Body of pancreas (tissue), 4 donors: ENCODE data around the gene PTPN9. TPM values are rescaled to one million over a fixed set of nuclear protein-coding genes. Genes with fewer than 3 reads are reported as not detected.
"Not testable (repeated sequence)": the region's sequence is repeated elsewhere in the genome, so short reads cannot be mapped to it uniquely, and the experiment has no call there.

Experiments used
- ATAC-seq: fragments of 150-250 bp; one replicate; pipeline ENCODE4 v1.9.1; 2016
- DNase-seq, 4 donors: peaks; one replicate each; pipeline ENCODE4 v3.0.0-alpha.2; 2019
- H3K27ac ChIP-seq, 4 donors: fragments of 200-600 bp; sonication (generic); 1 replicate in 3 of 4; 2 replicates in 1 of 4; pipeline versions ENCODE4 v1.5.1 to v1.6.1; 2016 to 2019; ENCODE audit warnings: mild to moderate bottlenecking in 1 of 4, mixed read lengths in 1 of 4, moderate library complexity in 1 of 4
- H3K27me3 ChIP-seq, 2 donors: fragments of 200-600 bp; sonication (generic); one replicate each; pipeline ENCODE4 v1.6.0; 2016; ENCODE audit warnings: mild to moderate bottlenecking in 1 of 2
- H3K36me3 ChIP-seq, 2 donors: fragments of 200-600 bp; sonication (generic); replicated peaks in 1 of 2; 2 replicates each; pipeline ENCODE4 v1.5.1; 2016; ENCODE audit warnings: low read depth in 2 of 2; ENCODE audit not compliant: insufficient read depth in 1 of 2
- H3K4me1 ChIP-seq: fragments of 200-600 bp; sonication (generic); one replicate; pipeline ENCODE4 v1.6.0; 2016
- H3K4me3 ChIP-seq, 2 donors: fragments of 200-600 bp; sonication (generic); 1 replicate in 1 of 2; 2 replicates in 1 of 2; pipeline ENCODE4 v1.5.1; 2016 to 2019
- H3K9me3 ChIP-seq, 3 donors: fragments of 200-600 bp; sonication (generic); 1 replicate in 2 of 3; 2 replicates in 1 of 3; pipeline ENCODE4 v1.5.1; 2016
- POLR2A ChIP-seq, 3 donors: fragments of 450-650 bp; IDR thresholded peaks; one replicate each; pipeline ENCODE4 v1.6.1; 2016; ENCODE audit warnings: antibody characterized with exemption in 3 of 3, mild to moderate bottlenecking in 2 of 3
- WGBS, 2 donors: methylation state at CpG; one replicate each; pipeline ENCODE4 v1.1.5; 2017; 5-methylcytosine and 5-hydroxymethylcytosine counted together
- intact Hi-C: fragments of 100-400 bp; cut with DNase I; formaldehyde crosslinking; loops from one replicate; pipeline ENCODE4 v1.15.1; 2023
- total RNA-seq, 2 donors: library from RNA; depleted of rRNA; stranded (reverse); fragments of >200 nt; gene quantifications; one replicate each; pipeline ENCODE4 v1.1.0, GENCODE V29; 2016
- TF ChIP-seq, protein P1 (sequence below), 7 experiments: fragments of 450-650 bp in 4 of 7; fragments of 200-600 bp in 3 of 7; sonication (generic) in 3 of 7; IDR thresholded peaks; one replicate each; pipeline ENCODE4 v1.5.1; 2016 to 2019; ENCODE audit warnings: antibody characterized with exemption in 7 of 7

The PTPN9 gene
- total RNA-seq, 2 donors from 2014 or later = 7.3 to 9.9 TPM

DNA sequence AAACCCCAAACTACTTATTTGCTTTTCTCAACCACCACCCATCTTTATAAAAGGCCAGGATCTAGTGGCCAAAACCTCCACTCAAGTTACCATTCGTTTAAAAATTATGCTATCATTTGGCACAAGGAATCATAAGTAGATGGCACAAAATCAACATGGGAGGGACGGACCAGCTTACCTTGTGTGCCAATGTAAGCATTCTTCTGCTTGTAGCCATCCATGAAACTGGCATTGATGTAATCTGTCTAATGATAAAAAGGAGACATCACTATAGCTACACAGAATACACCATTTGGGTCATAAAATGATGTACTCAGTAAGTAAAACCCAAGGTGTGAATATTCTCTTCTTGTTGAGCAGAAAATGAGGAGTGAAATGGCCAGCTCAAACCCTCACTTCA is 99.4 kb downstream of the PTPN9 start:
- no peak for DNase-seq
- Histone ChIP-seq H3K4me3 (no peak overlapping the region), H3K9me3 (no peaks in the 10 kb centered on the region), H3K4me1 (peaks cover under 1% of the 10 kb centered on the region), H3K27me3 (no peaks in the 10 kb centered on the region), H3K36me3 (no peaks in the 10 kb centered on the region), H3K27ac (no peak overlapping the region)
- no peak for ATAC-seq
- no peak for TF ChIP-seq POLR2A (IDR thresholded peaks at IDR 0.05)
- TF ChIP-seq, protein P1, sequence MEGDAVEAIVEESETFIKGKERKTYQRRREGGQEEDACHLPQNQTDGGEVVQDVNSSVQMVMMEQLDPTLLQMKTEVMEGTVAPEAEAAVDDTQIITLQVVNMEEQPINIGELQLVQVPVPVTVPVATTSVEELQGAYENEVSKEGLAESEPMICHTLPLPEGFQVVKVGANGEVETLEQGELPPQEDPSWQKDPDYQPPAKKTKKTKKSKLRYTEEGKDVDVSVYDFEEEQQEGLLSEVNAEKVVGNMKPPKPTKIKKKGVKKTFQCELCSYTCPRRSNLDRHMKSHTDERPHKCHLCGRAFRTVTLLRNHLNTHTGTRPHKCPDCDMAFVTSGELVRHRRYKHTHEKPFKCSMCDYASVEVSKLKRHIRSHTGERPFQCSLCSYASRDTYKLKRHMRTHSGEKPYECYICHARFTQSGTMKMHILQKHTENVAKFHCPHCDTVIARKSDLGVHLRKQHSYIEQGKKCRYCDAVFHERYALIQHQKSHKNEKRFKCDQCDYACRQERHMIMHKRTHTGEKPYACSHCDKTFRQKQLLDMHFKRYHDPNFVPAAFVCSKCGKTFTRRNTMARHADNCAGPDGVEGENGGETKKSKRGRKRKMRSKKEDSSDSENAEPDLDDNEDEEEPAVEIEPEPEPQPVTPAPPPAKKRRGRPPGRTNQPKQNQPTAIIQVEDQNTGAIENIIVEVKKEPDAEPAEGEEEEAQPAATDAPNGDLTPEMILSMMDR (IDR thresholded peaks at IDR 0.05) = no peak
- intact Hi-C loops = no loop called here
- 40 to 58% methylated on average over 2 of the region's 2 CpGs for WGBS, 2 donors

DNA sequence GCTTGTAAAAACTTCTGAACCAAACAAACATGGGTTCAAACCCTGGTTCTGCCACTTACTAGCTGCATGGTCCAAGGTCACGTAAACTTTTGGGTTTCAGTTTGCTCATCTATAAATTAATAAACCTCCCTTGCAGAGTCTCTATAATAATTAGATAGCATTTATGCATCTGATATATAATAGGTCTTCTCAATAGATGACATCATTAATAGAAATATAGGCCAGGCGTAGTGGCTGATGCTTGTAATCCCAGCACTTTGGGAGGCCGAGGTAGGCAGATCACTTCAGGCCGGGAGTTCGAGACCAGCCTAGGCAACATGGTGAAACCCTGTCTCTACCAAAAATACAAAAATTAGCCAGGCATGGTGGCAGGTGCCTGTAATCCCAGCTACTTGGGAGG is 102.0 kb downstream of the PTPN9 start:
- H3K27ac ChIP-seq, ATAC-seq, DNase-seq, H3K27me3 ChIP-seq, intact Hi-C loops, H3K9me3 ChIP-seq, H3K4me1 ChIP-seq, H3K4me3 ChIP-seq, H3K36me3 ChIP-seq: not testable (repeated sequence)
- 91 to 95% methylated on average over 5 of the region's 5 CpGs for whole genome bisulfite sequencing, 2 donors

DNA sequence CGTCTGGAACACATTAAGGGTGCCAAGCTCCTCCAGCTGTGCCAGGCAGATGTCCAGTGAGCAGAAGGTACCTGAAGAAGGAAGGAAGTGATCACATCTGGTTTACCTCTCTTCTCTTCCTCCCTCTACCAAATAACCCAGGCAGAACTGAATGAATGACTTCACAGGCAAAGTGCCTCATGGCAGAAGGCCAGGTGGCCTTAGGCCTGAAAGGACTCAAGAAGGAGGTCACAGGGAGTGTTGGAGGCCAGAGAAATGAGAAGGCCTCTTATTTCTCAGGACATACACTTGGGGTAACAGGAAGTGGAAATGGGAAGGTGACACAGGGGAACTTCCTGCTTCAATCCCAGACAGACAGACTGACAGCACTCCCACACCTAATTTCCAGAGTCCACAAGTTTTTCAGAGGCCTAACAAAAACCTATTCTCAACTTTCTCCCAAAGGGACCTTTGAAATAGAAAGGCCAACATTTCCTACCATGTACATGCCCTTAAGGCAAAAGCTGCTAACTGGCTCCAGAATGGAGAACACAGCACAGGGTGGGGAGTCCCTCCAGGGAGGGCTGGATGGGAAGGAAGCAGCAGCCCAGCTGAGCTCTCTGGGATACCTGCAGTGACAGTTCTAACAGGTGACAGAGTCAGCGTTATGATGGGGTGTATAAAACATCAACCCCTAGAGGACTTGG is 110.1 kb downstream of the PTPN9 start:
- no peaks in the 10 kb centered on the region for H3K27me3 ChIP-seq
- DNase-seq (peak in 1 of 4 donors; percentile 14), ATAC-seq (no peak)
- peaks cover 0 to 16% of the 10 kb centered on the region in 2 donors for H3K36me3 ChIP-seq
- intact Hi-C loops = no loop called here
- TF ChIP-seq, protein P1 (IDR thresholded peaks at IDR 0.05) = no peak
- no peak for TF ChIP-seq POLR2A (IDR thresholded peaks at IDR 0.05)
- H3K9me3 ChIP-seq = no peaks in the 10 kb centered on the region
- 90 to 94% methylated on average over 2 of the region's 2 CpGs for WGBS, 2 donors
- no peak overlapping the region for H3K4me3 ChIP-seq
- no peaks in the 10 kb centered on the region for H3K4me1 ChIP-seq
- H3K27ac ChIP-seq = no peak overlapping the region

DNA sequence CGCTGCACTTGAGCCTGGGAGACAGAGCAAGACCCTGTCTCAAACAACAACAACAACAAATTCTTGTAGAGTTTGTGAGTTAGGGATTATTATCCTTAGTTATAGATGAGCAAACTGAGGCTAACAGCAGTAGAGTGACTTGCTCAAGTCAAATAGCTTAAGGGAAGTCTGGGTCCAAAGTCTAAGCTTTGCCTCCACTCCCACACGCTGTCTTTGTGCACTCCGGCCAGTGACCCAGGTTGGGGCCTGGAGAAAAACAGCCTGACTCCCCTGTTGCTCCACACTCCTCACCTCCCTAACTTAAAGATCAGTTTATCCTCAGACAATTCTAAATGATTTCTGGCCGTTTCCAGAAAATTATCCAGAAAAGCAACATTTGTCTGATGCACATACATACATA is 118.5 kb downstream of the PTPN9 start:
- no peak for ATAC-seq
- DNase-seq = no peak

DNA sequence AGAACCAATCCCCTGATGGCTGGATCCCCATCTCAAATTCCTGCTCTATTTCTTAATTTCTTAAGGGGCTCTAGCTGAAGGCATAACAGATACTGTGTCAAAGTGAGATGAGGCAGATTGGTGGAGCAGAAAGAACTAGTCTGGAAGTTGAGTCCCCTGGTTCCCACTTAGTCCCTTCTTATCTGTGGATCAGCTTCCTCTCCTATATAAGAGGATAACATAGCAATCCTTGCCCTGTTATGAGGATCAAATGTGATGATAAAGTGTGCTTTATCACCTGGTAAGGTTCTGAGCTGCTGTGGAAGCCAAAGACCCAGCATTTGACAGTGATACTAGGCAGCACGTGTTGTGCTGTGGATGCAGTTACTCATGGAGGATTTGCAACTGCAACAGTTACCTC is 119.5 kb downstream of the PTPN9 start:
- TF ChIP-seq, protein P1 (IDR thresholded peaks at IDR 0.05) = no peak
- TF ChIP-seq POLR2A (IDR thresholded peaks at IDR 0.05) = no peak
- Histone ChIP-seq H3K27ac (no peak overlapping the region), H3K27me3 (no peaks in the 10 kb centered on the region), H3K4me1 (no peaks in the 10 kb centered on the region), H3K36me3 (peaks cover 0 to under 1% of the 10 kb centered on the region in 2 donors), H3K4me3 (no peak overlapping the region), H3K9me3 (no peaks in the 10 kb centered on the region)
- DNase-seq (no peak), ATAC-seq (no peak)
- intact Hi-C loops = no loop called here
- WGBS, 2 donors = 50 to 70% methylated on average over 1 of the region's 1 CpG

More for the DNA sequence above, 118.5 kb downstream of the PTPN9 start:
- TF ChIP-seq, protein P1 (IDR thresholded peaks at IDR 0.05) = no peak
- no peak for TF ChIP-seq POLR2A (IDR thresholded peaks at IDR 0.05)
- H3K27ac ChIP-seq = no peak overlapping the region
- WGBS, 2 donors = 67 to 78% methylated on average over 4 of the region's 4 CpGs
- H3K4me3 ChIP-seq = no peak overlapping the region
- intact Hi-C loops = no loop called here
- no peaks in the 10 kb centered on the region for H3K27me3 ChIP-seq
- no peaks in the 10 kb centered on the region for H3K4me1 ChIP-seq
- no peaks in the 10 kb centered on the region for H3K9me3 ChIP-seq
- peaks cover 0 to 2% of the 10 kb centered on the region in 2 donors for H3K36me3 ChIP-seq
